IMR-90 (cell line): ENCODE measurements around the gene ART3. TPM values are rescaled to one million over a fixed set of nuclear protein-coding genes. Genes with fewer than 3 reads are reported as not detected.

Experiments
- ATAC-seq: fragments of 200-7000 bp; cut with Tn5 transposase; 2 replicates; pipeline ENCODE4 v1.9.1; 2020; ENCODE audit warnings: low read depth, mild to moderate bottlenecking, moderate library complexity
- BruUV-seq: library from RNA; stranded (reverse); fragments of 400-500 nt; replicated peaks from 2 replicates; lab custom pipeline; 2021; lab: Mats Ljungman, UMichigan
- CTCF ChIA-PET: fragments of 300-600 bp; formaldehyde crosslinking; extraction: SDS; loops from one replicate; lab custom pipeline; 2021; ENCODE audit warnings: antibody characterized with exemption; lab: Yijun Ruan, JAX
- POLR2A ChIA-PET: fragments of 300-600 bp; sonication (Branson Sonifier 250); formaldehyde crosslinking; loops from one replicate; lab custom pipeline; 2022; ENCODE audit warnings: antibody characterized with exemption; ENCODE audit not compliant: unreplicated experiment; lab: Charles Lee
- DNase-seq: peaks from one replicate; pipeline ENCODE4 v3.0.0; 2013
- H2AFZ ChIP-seq: replicated peaks from 2 replicates; pipeline ENCODE3; 2013; ENCODE audit warnings: low read length, mild to moderate bottlenecking; ENCODE audit not compliant: poor library complexity
- H2AK5ac ChIP-seq: 2 replicates; pipeline ENCODE4 v1.6.1; 2013; ENCODE audit warnings: low read depth, low read length, inconsistent platforms
- H2AK9ac ChIP-seq: replicated peaks from 2 replicates; pipeline ENCODE3; 2013; ENCODE audit warnings: mild to moderate bottlenecking, low read depth, low read length, moderate library complexity; ENCODE audit not compliant: poor library complexity
- H2BK120ac ChIP-seq: 2 replicates; pipeline ENCODE4 v1.6.1; 2013; ENCODE audit warnings: low read depth, low read length, inconsistent platforms
- H2BK15ac ChIP-seq: 3 replicates; pipeline ENCODE4 v1.6.1; 2013; ENCODE audit warnings: low read depth, low read length, inconsistent platforms
- H2BK20ac ChIP-seq: 2 replicates; pipeline ENCODE4 v1.6.1; 2013; ENCODE audit warnings: low read depth, mild to moderate bottlenecking, inconsistent platforms, low read length, moderate library complexity
- H2BK5ac ChIP-seq: 2 replicates; pipeline ENCODE4 v1.6.1; 2013; ENCODE audit warnings: mild to moderate bottlenecking, low read depth, low read length, inconsistent platforms; ENCODE audit not compliant: poor library complexity, severe bottlenecking
- H3K14ac ChIP-seq: replicated peaks from 2 replicates; pipeline ENCODE4 v1.6.1; 2013; ENCODE audit warnings: low read depth, low read length, inconsistent platforms
- H3K18ac ChIP-seq: 2 replicates; pipeline ENCODE4 v1.6.1; 2013; ENCODE audit warnings: low read depth, low read length, control low read depth
- H3K23ac ChIP-seq: 2 replicates; pipeline ENCODE4 v1.6.1; 2013; ENCODE audit warnings: low read depth, low read length, inconsistent platforms
- H3K27ac ChIP-seq: 2 replicates; pipeline ENCODE4 v1.5.1; 2013; ENCODE audit warnings: mild to moderate bottlenecking, control low read depth, low read length; ENCODE audit not compliant: insufficient read depth
- H3K27me3 ChIP-seq: 2 replicates; pipeline ENCODE4 v1.6.1; 2013; ENCODE audit warnings: low read length; ENCODE audit not compliant: control insufficient read depth, insufficient read depth
- H3K36me3 ChIP-seq: 2 replicates; pipeline ENCODE4 v1.6.1; 2013; ENCODE audit warnings: low read length, mixed read lengths; ENCODE audit not compliant: control insufficient read depth, insufficient read depth
- H3K4ac ChIP-seq: 2 replicates; pipeline ENCODE4 v1.6.1; 2013; ENCODE audit warnings: low read depth, low read length, inconsistent platforms
- H3K4me1 ChIP-seq: 2 replicates; pipeline ENCODE4 v1.6.1; 2013; ENCODE audit warnings: low read length, mixed read lengths; ENCODE audit not compliant: control insufficient read depth, insufficient read depth
- H3K4me2 ChIP-seq: 2 replicates; pipeline ENCODE4 v1.6.1; 2013; ENCODE audit warnings: low read depth, mild to moderate bottlenecking, control low read depth, low read length, moderate library complexity
- H3K4me3 ChIP-seq: 2 replicates; pipeline ENCODE4 v1.5.1; 2013; ENCODE audit warnings: low read depth, mild to moderate bottlenecking, control low read depth, low read length, moderate library complexity; ENCODE audit not compliant: insufficient read depth
- H3K56ac ChIP-seq: 2 replicates; pipeline ENCODE4 v1.6.1; 2013; ENCODE audit warnings: low read length, inconsistent platforms; ENCODE audit not compliant: insufficient read depth; ENCODE audit errors: extremely low read depth
- H3K79me1 ChIP-seq, 2 experiments: 2 replicates each; pipeline ENCODE4 v1.6.1; 2013; ENCODE audit warnings: low read length in 2 of 2, inconsistent platforms in 1 of 2, low read depth in 1 of 2
- H3K9ac ChIP-seq: 2 replicates; pipeline ENCODE4 v1.6.1; 2013; ENCODE audit warnings: low read depth, low read length, control low read depth
- H3K9me1 ChIP-seq: 2 replicates; pipeline ENCODE4 v1.6.1; 2013; ENCODE audit warnings: low read length, inconsistent platforms; ENCODE audit not compliant: insufficient read depth
- H3K9me3 ChIP-seq: 2 replicates; pipeline ENCODE4 v1.6.1; 2013; ENCODE audit warnings: low read length; ENCODE audit not compliant: control insufficient read depth, insufficient read depth
- H4K20me1 ChIP-seq: 2 replicates; pipeline ENCODE4 v1.6.1; 2013; ENCODE audit warnings: low read length, inconsistent platforms; ENCODE audit not compliant: insufficient read depth
- H4K5ac ChIP-seq: 2 replicates; pipeline ENCODE4 v1.6.1; 2013; ENCODE audit warnings: mild to moderate bottlenecking, low read depth, low read length, control low read depth
- H4K8ac ChIP-seq, 2 experiments: 2 replicates each; pipeline ENCODE4 v1.6.1; 2013; ENCODE audit warnings: low read depth in 2 of 2, low read length in 2 of 2, control low read depth in 1 of 2, inconsistent platforms in 1 of 2
- H4K91ac ChIP-seq: 2 replicates; pipeline ENCODE4 v1.6.1; 2013; ENCODE audit warnings: low read depth, low read length, inconsistent platforms; ENCODE audit not compliant: insufficient read depth
- BHLHE40 ChIP-seq: fragments of 150-350 bp; IDR thresholded peaks from 2 replicates; pipeline ENCODE4 v1.6.1; 2016; ENCODE audit warnings: mild to moderate bottlenecking, low read depth, low read length
- CEBPB ChIP-seq: IDR thresholded peaks from 2 replicates; pipeline ENCODE4 v1.6.1; 2012; ENCODE audit warnings: low read depth, low read length, improper control_type of control experiment
- POLR2A ChIP-seq: IDR thresholded peaks from 2 replicates; pipeline ENCODE4 v1.6.1; 2012; ENCODE audit warnings: mild to moderate bottlenecking, low read depth, low read length
- RFX5 ChIP-seq: IDR thresholded peaks from 2 replicates; pipeline ENCODE4 v1.8.0; 2012; ENCODE audit warnings: low read depth, mild to moderate bottlenecking, low read length, moderate library complexity
- SMC3 ChIP-seq: fragments of 150-350 bp; IDR thresholded peaks from 2 replicates; pipeline ENCODE4 v1.6.1; 2016; ENCODE audit warnings: low read depth, mild to moderate bottlenecking, antibody characterized with exemption, low read length, moderate library complexity
- WGBS, 2 experiments: methylation state at CpG; one replicate each; pipeline versions ENCODE4 v1.1.5 to v1.1.7; 2013; ENCODE audit warnings: missing lambda C conversion rate in 2 of 2; ENCODE audit not compliant: insufficient read length in 1 of 2; ENCODE audit errors: extremely low coverage in 2 of 2; 5-methylcytosine and 5-hydroxymethylcytosine counted together
- dilution Hi-C: fragments of 300-500 bp; cut with HindIII; formaldehyde crosslinking; loops from one replicate; pipeline ENCODE4 v1.14.3; 2018; ENCODE audit warnings: low sequenced_read_pairs; ENCODE audit not compliant: unreplicated experiment
- in situ Hi-C: fragments of 300-500 bp; cut with MboI; formaldehyde crosslinking; loops from 3 replicates; pipeline ENCODE4 v1.14.3; 2019; ENCODE audit warnings: low sequenced_read_pairs, inconsistent platforms, mixed read lengths
- intact Hi-C: fragments of 100-400 bp; cut with micrococcal nuclease; formaldehyde crosslinking; loops from 2 replicates; pipeline ENCODE4 v1.10.0; 2022
- polyA plus RNA-seq, 3 experiments: library from polyadenylated mRNA; depleted of rRNA; stranded (reverse); fragments of >200 nt; gene quantifications; 2 replicates each; pipeline ENCODE4 v1.2.3, GENCODE V29; 2012; ENCODE audit warnings: low replicate concordance in 1 of 3
- total RNA-seq: library from RNA; depleted of rRNA; stranded (reverse); fragments of >200 nt; gene quantifications from 2 replicates; pipeline ENCODE4 v1.2.3, GENCODE V29; 2012; rRNA removed
- TF ChIP-seq, protein P1 (sequence below): fragments of 150-350 bp; IDR thresholded peaks from 2 replicates; pipeline ENCODE4 v1.6.1; 2017; ENCODE audit warnings: mild to moderate bottlenecking, antibody characterized with exemption, low read length, low read depth

Gene ART3
- total and polyA plus RNA-seq, 2 of the 4 experiments (the other 2 are of a cell fraction) = 0.15 TPM; not detected in 1

DNA sequence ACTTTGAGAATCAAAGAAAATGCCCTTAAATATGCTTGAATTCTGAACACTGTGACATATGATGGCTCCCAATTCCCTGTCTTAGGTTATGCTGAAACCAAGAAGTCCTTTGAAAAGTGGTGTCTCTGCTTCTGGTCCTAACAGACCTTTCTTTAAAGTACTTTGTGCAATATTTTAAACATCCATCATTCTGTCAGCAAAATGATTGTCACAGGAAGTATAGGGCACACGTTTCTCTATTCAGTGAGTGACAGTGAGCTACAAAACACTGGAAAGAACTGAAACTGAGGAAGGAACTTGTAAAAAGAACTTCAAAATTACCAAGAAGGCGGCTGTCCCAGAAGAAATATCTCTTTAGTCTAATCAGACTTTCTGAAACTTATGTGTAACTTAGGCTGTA, 85.8 kb downstream of the ART3 start:
- TSS peak; percentile 70 for BruUV-seq
- Histone ChIP-seq H3K4me2 (no peak overlapping the region), H3K23ac (no peak overlapping the region), H2BK120ac (no peak overlapping the region), H2AK9ac (no peak overlapping the region), H3K36me3 (peaks cover 22% of the 10 kb centered on the region), H3K27ac (no peak overlapping the region), H4K5ac (no peak overlapping the region), H3K4ac (no peak overlapping the region), H2BK20ac (no peak overlapping the region), H3K4me3 (no peak overlapping the region), H3K9me1 (no peaks in the 10 kb centered on the region; the same call in none of the 2 replicates), H3K18ac (no peak overlapping the region), H3K9ac (no peak overlapping the region), H3K14ac (no peak overlapping the region), H2AFZ (no peak overlapping the region), H4K20me1 (no peaks in the 10 kb centered on the region), H2AK5ac (no peak overlapping the region), H3K79me1 (no peaks in the 10 kb centered on the region), H2BK15ac (no peak overlapping the region), H2BK5ac (no peak overlapping the region), H3K4me1 (no peaks in the 10 kb centered on the region), H3K56ac (no peak overlapping the region), H3K9me3 (no peaks in the 10 kb centered on the region), H4K91ac (no peak overlapping the region), H4K8ac (no peak overlapping the region), H3K27me3 (no peaks in the 10 kb centered on the region)
- ChIA-PET CTCF (no interaction called here), POLR2A (no interaction called here)
- no peak for ATAC-seq
- no peak for TF ChIP-seq POLR2A
- TF ChIP-seq BHLHE40 = no peak
- TF ChIP-seq, protein P1, sequence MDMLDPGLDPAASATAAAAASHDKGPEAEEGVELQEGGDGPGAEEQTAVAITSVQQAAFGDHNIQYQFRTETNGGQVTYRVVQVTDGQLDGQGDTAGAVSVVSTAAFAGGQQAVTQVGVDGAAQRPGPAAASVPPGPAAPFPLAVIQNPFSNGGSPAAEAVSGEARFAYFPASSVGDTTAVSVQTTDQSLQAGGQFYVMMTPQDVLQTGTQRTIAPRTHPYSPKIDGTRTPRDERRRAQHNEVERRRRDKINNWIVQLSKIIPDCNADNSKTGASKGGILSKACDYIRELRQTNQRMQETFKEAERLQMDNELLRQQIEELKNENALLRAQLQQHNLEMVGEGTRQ = no peak
- TF ChIP-seq SMC3 = no peak
- no peak for TF ChIP-seq CEBPB
- TF ChIP-seq RFX5 = no peak
- no peak for DNase-seq
- intact Hi-C loops (no loop called here), in situ Hi-C loops (no loop called here), dilution Hi-C loops (no loop called here)
- WGBS, 2 experiments = no CpG with 5 or more reads among the region's 2 CpGs

Other genes starting within 250 kb of the ART3 start
- gene PPEF2, start 172.3 kb upstream of the ART3 start, total RNA-seq = not detected in 2 replicates
- gene PPEF2, start 172.3 kb upstream of the ART3 start, polyA plus RNA-seq (2012; rRNA removed) = not detected in 2 replicates
- 15.8 and 17.6 TPM in 2 replicates for gene NAAA, start 133.7 kb upstream of the ART3 start, total RNA-seq
- 25.3 and 26.4 TPM in 2 replicates for gene NAAA, start 133.7 kb upstream of the ART3 start, polyA plus RNA-seq (2012; rRNA removed)
- gene SDAD1, start 83.8 kb upstream of the ART3 start, total RNA-seq = 27.4 and 35.3 TPM in 2 replicates
- gene SDAD1, start 83.8 kb upstream of the ART3 start, polyA plus RNA-seq (2012; rRNA removed) = 14.4 and 16.8 TPM in 2 replicates
- gene CXCL9, start 67.2 kb upstream of the ART3 start, total RNA-seq = not detected in 2 replicates
- not detected in 2 replicates for gene CXCL9, start 67.2 kb upstream of the ART3 start, polyA plus RNA-seq (2012; rRNA removed)
- 0.18 and 0.28 TPM in 2 replicates for gene CXCL10, start 51.2 kb upstream of the ART3 start, total RNA-seq
- gene CXCL10, start 51.2 kb upstream of the ART3 start, polyA plus RNA-seq (2012; rRNA removed) = 0.14 and 0.15 TPM in 2 replicates
- gene CXCL11, start 38.6 kb upstream of the ART3 start, total RNA-seq = under 0.01 TPM in 2 replicates
- not detected in 2 replicates for gene CXCL11, start 38.6 kb upstream of the ART3 start, polyA plus RNA-seq (2012; rRNA removed)
- 44.4 and 62.8 TPM in 2 replicates for gene NUP54, start 73.7 kb downstream of the ART3 start, total RNA-seq
- gene NUP54, start 73.7 kb downstream of the ART3 start, polyA plus RNA-seq (2012; rRNA removed) = 19.2 and 24.6 TPM in 2 replicates
- gene SCARB2, start 139.1 kb downstream of the ART3 start, total RNA-seq = 89.7 and 102 TPM in 2 replicates
- 56.5 and 69.2 TPM in 2 replicates for gene SCARB2, start 139.1 kb downstream of the ART3 start, polyA plus RNA-seq (2012; rRNA removed)
- under 0.01 TPM in 1 of 2 replicates, not detected in the other for gene FAM47E, start 177.0 kb downstream of the ART3 start, total RNA-seq
- 0.05 TPM in 1 of 2 replicates, not detected in the other for gene FAM47E, start 177.0 kb downstream of the ART3 start, polyA plus RNA-seq (2012; rRNA removed)
- 2.2 and 3.0 TPM in 2 replicates for gene STBD1, start 232.0 kb downstream of the ART3 start, total RNA-seq
- 1.3 and 1.7 TPM in 2 replicates for gene STBD1, start 232.0 kb downstream of the ART3 start, polyA plus RNA-seq (2012; rRNA removed)